ENCODE results near the gene KCNIP1.

DNA sequence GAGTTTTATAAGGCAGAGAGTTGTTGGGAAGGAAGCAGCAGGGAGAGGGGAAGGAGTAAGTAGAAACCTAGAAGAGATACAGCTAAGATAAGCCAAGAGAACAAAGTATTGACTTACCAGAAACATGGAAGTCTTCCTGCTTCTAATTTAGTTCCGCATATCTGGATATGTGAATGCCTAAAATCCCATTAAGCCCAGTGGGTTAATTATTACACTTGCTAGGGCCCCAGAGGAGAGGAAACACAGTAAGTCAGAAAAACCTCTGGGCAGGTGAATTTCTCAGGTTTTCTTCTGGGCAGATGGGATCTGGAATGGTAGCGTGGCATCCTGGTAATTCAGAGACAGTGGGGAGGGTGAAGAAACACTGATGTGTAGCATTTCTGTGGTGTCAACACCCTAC is 175.0 kb downstream of the KCNIP1 start:
- TF ChIP-seq POLR2A (IDR thresholded peaks at IDR 0.05) (no peak), CTCF (IDR thresholded peaks at IDR 0.05) (no peak), POLR2AphosphoS5 (IDR thresholded peaks at IDR 0.05) (no peak), EP300 (IDR thresholded peaks at IDR 0.05) (no peak)

Data from gastroesophageal sphincter (tissue), 3 donors.